Right lobe of liver (tissue), 6 donors: Measurements from ENCODE around the gene GABRA5. TPM values are rescaled to one million over a fixed set of nuclear protein-coding genes. Genes with fewer than 3 reads are reported as not detected.
"Not testable (repeated sequence)": the region's sequence is repeated elsewhere in the genome, so short reads cannot be mapped to it uniquely, and the experiment has no call there.

Experiments used
- ATAC-seq, 4 donors: fragments of 200-7000 bp; cut with Tn5 transposase; one replicate each; pipeline ENCODE4 v1.9.1; 2020; ENCODE audit warnings: mild to moderate bottlenecking in 4 of 4, moderate library complexity in 4 of 4
- DNase-seq, 3 donors: peaks; one replicate each; pipeline ENCODE4 v3.0.0-alpha.2; 2020
- H3K27ac ChIP-seq, 3 donors: fragments of 200-600 bp; one replicate each; pipeline ENCODE4 v1.8.0; 2022
- H3K27me3 ChIP-seq, 2 donors: fragments of 200-600 bp; one replicate each; pipeline ENCODE4 v1.8.0; 2022
- H3K36me3 ChIP-seq, 4 donors: fragments of 200-600 bp; sonication (generic) in 1 of 4; one replicate each; pipeline versions ENCODE4 v1.5.1 to v1.8.0; 2017 to 2022; ENCODE audit warnings: control low read depth in 1 of 4
- H3K4me1 ChIP-seq, 4 donors: fragments of 200-600 bp; sonication (generic) in 1 of 4; one replicate each; pipeline versions ENCODE4 v1.5.1 to v1.8.0; 2017 to 2022; ENCODE audit warnings: control low read depth in 1 of 4
- H3K4me3 ChIP-seq, 3 donors: fragments of 200-600 bp; one replicate each; pipeline ENCODE4 v1.8.0; 2022
- H3K9me3 ChIP-seq, 4 donors: fragments of 200-600 bp; sonication (generic) in 1 of 4; one replicate each; pipeline versions ENCODE4 v1.5.1 to v1.8.0; 2017 to 2022; ENCODE audit warnings: control low read depth in 1 of 4
- CTCF ChIP-seq, 4 donors: fragments of 200-600 bp in 3 of 4; fragments of 450-650 bp in 1 of 4; IDR thresholded peaks; one replicate each; pipeline versions ENCODE4 v1.5.1 to v1.8.0; 2016 to 2022; ENCODE audit warnings: antibody characterized with exemption in 4 of 4, mild to moderate bottlenecking in 2 of 4
- POLR2A ChIP-seq: fragments of 450-650 bp; IDR thresholded peaks from one replicate; pipeline ENCODE4 v1.6.1; 2017; ENCODE audit warnings: antibody characterized with exemption, mild to moderate bottlenecking
- WGBS: methylation state at CpG from one replicate; pipeline ENCODE4 v1.1.6; 2018; ENCODE audit warnings: low coverage, low lambda C conversion rate; ENCODE audit not compliant: insufficient coverage; ENCODE audit errors: missing lambda C conversion rate; 5-methylcytosine and 5-hydroxymethylcytosine counted together
- intact Hi-C, 2 donors: fragments of 100-400 bp; cut with DNase I; formaldehyde crosslinking; loops; one replicate each; pipeline versions ENCODE4 v1.11.2 to v1.14.1; 2022
- long read RNA-seq: library from polyadenylated mRNA; unstranded; transcript quantifications from one replicate; pipeline ENCODE4 v2.0.0, GENCODE V29; 2019
- total RNA-seq, 6 experiments: library from RNA; depleted of rRNA in 2 of 6; stranded (reverse); fragments of >200 nt in 2 of 6; fragmentation: NEBNext Ultra II Directional in 3 of 6; extraction: Animal tissue kit (Norgen Biotek cat#: 25700) in 3 of 6; gene quantifications; one replicate each; pipeline versions ENCODE4 v1.1.0 to v1.2.4, GENCODE V29; 2016 to 2023
- donor health status: DM: no; HTN: yes; CAD: no.
- donor health status: DM: no; HTN: no; CAD: no.
- donor health status: DM: no; HTN: no; CAD: no.
- donor health status: DM: no; HTN: yes; CAD: no.
- donor health status: DM: no; HTN: yes; CAD: no.

Gene GABRA5
- not detected for total RNA-seq
- long read RNA-seq = 0 reads

GRCh38 chr15:26866298-26867199 is at the start of gene GABRA5:
TSS of gene GABRA5 (plus strand) at chr15:26867062. CDS start at chr15:26869249, 2,187 bp downstream.
- Histone ChIP-seq H3K27me3 (peaks cover 0 to 9% of the 10 kb centered on the region in 2 donors), H3K36me3 (no peaks in the 10 kb centered on the region), H3K9me3 (no peaks in the 10 kb centered on the region), H3K4me1 (no peaks in the 10 kb centered on the region), H3K27ac (no peak within 1 kb of the TSS), H3K4me3 (no peak within 1 kb of the TSS)
- DNase-seq (no peak), ATAC-seq (peak in 3 of 4 donors; percentile 41 to 62 (median 46))
- WGBS = 8% methylated on average over 20 of the region's 63 CpGs
- no peak for TF ChIP-seq POLR2A
- TF ChIP-seq CTCF (IDR thresholded peaks at IDR 0.05) = peak in 2 of 4 donors; percentile 6 to 19
- intact Hi-C loops = no loop called here

DNA sequence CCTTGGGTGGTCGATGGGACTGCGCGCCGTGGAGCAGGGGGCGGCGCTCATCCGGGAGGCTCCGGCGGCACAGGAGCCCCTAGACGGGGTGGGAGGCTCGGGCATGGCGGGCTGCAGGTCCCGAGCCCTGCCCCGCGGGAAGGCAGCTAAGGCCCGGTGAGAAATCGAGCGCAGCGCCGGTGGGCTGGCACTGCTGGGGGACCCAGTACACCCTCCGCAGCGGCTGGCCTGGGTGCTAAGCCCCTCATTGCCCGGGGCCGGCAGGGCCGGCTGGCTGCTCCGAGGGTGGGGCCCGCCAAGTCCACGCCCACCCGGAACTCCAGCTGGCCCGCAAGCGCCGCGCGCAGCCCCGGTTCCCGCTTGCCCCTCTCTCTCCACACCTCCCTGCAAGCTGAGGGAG is 35.7 kb upstream of the GABRA5 start:
- DNase-seq, H3K4me1 ChIP-seq, H3K27me3 ChIP-seq, H3K9me3 ChIP-seq, ATAC-seq, intact Hi-C loops, H3K36me3 ChIP-seq, H3K4me3 ChIP-seq, H3K27ac ChIP-seq: not testable (repeated sequence)
- WGBS = 87% methylated on average over 3 of the region's 36 CpGs

GRCh38 chr15:26831951-26832350 is 34.9 kb upstream of the GABRA5 start:
- 77% methylated on average over 7 of the region's 7 CpGs for WGBS
- no peaks in the 10 kb centered on the region for H3K27me3 ChIP-seq

GRCh38 chr15:26838742-26839460 is 28.0 kb upstream of the GABRA5 start:
- DNase-seq (no peak), ATAC-seq (peak in 2 of 4 donors; percentile 33 to 36)
- no peak overlapping the region for H3K27ac ChIP-seq
- intact Hi-C loops = no loop called here
- no peaks in the 10 kb centered on the region for H3K9me3 ChIP-seq
- no peaks in the 10 kb centered on the region for H3K27me3 ChIP-seq
- H3K4me1 ChIP-seq = no peaks in the 10 kb centered on the region
- no peaks in the 10 kb centered on the region for H3K36me3 ChIP-seq
- TF ChIP-seq POLR2A = no peak
- peak in 3 of 4 donors; percentile 30 to 36 (median 31) for TF ChIP-seq CTCF (IDR thresholded peaks at IDR 0.05)
- 62% methylated on average over 23 of the region's 26 CpGs for WGBS
- no peak overlapping the region for H3K4me3 ChIP-seq

More at GRCh38 chr15:26831951-26832350, 34.9 kb upstream of the GABRA5 start:
- Histone ChIP-seq H3K4me1 (no peaks in the 10 kb centered on the region), H3K9me3 (no peaks in the 10 kb centered on the region), H3K27ac (no peak overlapping the region), H3K36me3 (no peaks in the 10 kb centered on the region), H3K4me3 (no peak overlapping the region)
- TF ChIP-seq POLR2A (no peak), CTCF (IDR thresholded peaks at IDR 0.05) (no peak)
- no peak for DNase-seq
- intact Hi-C loops = no loop called here
- no peak for ATAC-seq

- ATAC-seq = no peak
- Histone ChIP-seq H3K4me3 (no peak overlapping the region), H3K4me1 (no peaks in the 10 kb centered on the region), H3K27ac (no peak overlapping the region), H3K27me3 (no peaks in the 10 kb centered on the region), H3K9me3 (no peaks in the 10 kb centered on the region), H3K36me3 (no peaks in the 10 kb centered on the region)
- DNase-seq = no peak
- WGBS = 49% methylated on average over 10 of the region's 10 CpGs
- TF ChIP-seq POLR2A = no peak
- no peak for TF ChIP-seq CTCF (IDR thresholded peaks at IDR 0.05)
- intact Hi-C loops = no loop called here
These were observed 25.3 kb upstream of the GABRA5 start for GRCh38 chr15:26841514-26841913.
